ENCODE measurements around the gene SATB2. TPM values are rescaled to one million over a fixed set of nuclear protein-coding genes. Genes with fewer than 3 reads are reported as not detected.

SATB2 gene
- polyA plus RNA-seq, 3 donors from 2014 or later = 0.07 TPM; not detected in 2

GRCh38 chr2:199455210-199455544 lies 2.6 kb downstream of the SATB2 start:
- DNase-seq = no peak
- no peak overlapping the region for H3K27ac Mint-ChIP-seq
- no peaks in the 10 kb centered on the region for H3K36me3 Mint-ChIP-seq
- H3K27me3 Mint-ChIP-seq (ENCODE audit: low read depth in 3 of 3) = peaks cover 19 to 39% (median 34%) of the 10 kb centered on the region in 3 donors
- H3K4me3 Mint-ChIP-seq = peak overlapping the region in 2 of 5 donors; percentile 12 to 52
- peaks cover 0 to 5% (median under 1%) of the 10 kb centered on the region in 6 donors for H3K9me3 Mint-ChIP-seq
- H3K4me1 Mint-ChIP-seq = peaks cover 14 to 23% of the 10 kb centered on the region in 2 donors

- peaks cover 9 to 31% (median 24%) of the 10 kb centered on the region in 3 donors for H3K27me3 Mint-ChIP-seq (ENCODE audit: low read depth in 3 of 3)
These were observed 4.8 kb downstream of the SATB2 start for GRCh38 chr2:199452991-199453379.

GRCh38 chr2:199452260-199452990 lies 5.3 kb downstream of the SATB2 start:
- H3K27ac Mint-ChIP-seq = no peak overlapping the region
- DNase-seq = no peak
- peaks cover 7 to 11% of the 10 kb centered on the region in 2 donors for H3K4me1 Mint-ChIP-seq
- peaks cover 8 to 31% (median 23%) of the 10 kb centered on the region in 3 donors for H3K27me3 Mint-ChIP-seq (ENCODE audit: low read depth in 3 of 3)
- no peak overlapping the region for H3K4me3 Mint-ChIP-seq
- H3K9me3 Mint-ChIP-seq = peaks cover 0 to 2% (median 0%) of the 10 kb centered on the region in 6 donors
- no peaks in the 10 kb centered on the region for H3K36me3 Mint-ChIP-seq

More at GRCh38 chr2:199452991-199453379, 4.8 kb downstream of the SATB2 start:
- Mint-ChIP-seq H3K4me3 (no peak overlapping the region), H3K27ac (no peak overlapping the region), H3K4me1 (peaks cover 7 to 14% of the 10 kb centered on the region in 2 donors), H3K9me3 (peaks cover 0 to 2% (median 0%) of the 10 kb centered on the region in 6 donors), H3K36me3 (no peaks in the 10 kb centered on the region)
- DNase-seq = no peak

GRCh38 chr2:199449956-199450355 lies 7.8 kb downstream of the SATB2 start:
- Mint-ChIP-seq H3K4me3 (no peak overlapping the region), H3K36me3 (no peaks in the 10 kb centered on the region), H3K4me1 (no peaks in the 10 kb centered on the region), H3K27me3 (ENCODE audit: low read depth in 3 of 3) (peaks cover 0 to 15% (median 13%) of the 10 kb centered on the region in 3 donors), H3K9me3 (peaks cover 0 to 2% (median 0%) of the 10 kb centered on the region in 6 donors), H3K27ac (no peak overlapping the region)
- no peak for DNase-seq

GRCh38 chr2:199449455-199449854 lies 8.3 kb downstream of the SATB2 start:
- DNase-seq = no peak
- H3K36me3 Mint-ChIP-seq = no peaks in the 10 kb centered on the region
- no peaks in the 10 kb centered on the region for H3K4me1 Mint-ChIP-seq
- H3K9me3 Mint-ChIP-seq = peaks cover 0 to 2% (median 0%) of the 10 kb centered on the region in 6 donors
- H3K27me3 Mint-ChIP-seq (ENCODE audit: low read depth in 3 of 3) = peaks cover 0 to 15% (median 13%) of the 10 kb centered on the region in 3 donors
- H3K4me3 Mint-ChIP-seq = no peak overlapping the region
- H3K27ac Mint-ChIP-seq = no peak overlapping the region

- H3K4me3 Mint-ChIP-seq = no peak overlapping the region
- peaks cover 0 to 8% (median 5%) of the 10 kb centered on the region in 3 donors for H3K27me3 Mint-ChIP-seq (ENCODE audit: low read depth in 3 of 3)
- no peak for DNase-seq
- peaks cover 0 to 2% (median 0%) of the 10 kb centered on the region in 6 donors for H3K9me3 Mint-ChIP-seq
- H3K36me3 Mint-ChIP-seq = no peaks in the 10 kb centered on the region
- H3K27ac Mint-ChIP-seq = no peak overlapping the region
- no peaks in the 10 kb centered on the region for H3K4me1 Mint-ChIP-seq
These were observed 10.7 kb downstream of the SATB2 start for GRCh38 chr2:199446996-199447576.

- Mint-ChIP-seq H3K4me1 (no peaks in the 10 kb centered on the region), H3K9me3 (peaks cover 0 to 2% (median 0%) of the 10 kb centered on the region in 6 donors), H3K27me3 (ENCODE audit: low read depth in 3 of 3) (peaks cover 0 to 3% (median 2%) of the 10 kb centered on the region in 3 donors), H3K36me3 (no peaks in the 10 kb centered on the region), H3K27ac (no peak overlapping the region), H3K4me3 (no peak overlapping the region)
- no peak for DNase-seq
These were observed 13.0 kb downstream of the SATB2 start for GRCh38 chr2:199444749-199445148.

GRCh38 chr2:199443589-199444130 lies 14.1 kb downstream of the SATB2 start:
- Mint-ChIP-seq H3K4me1 (no peaks in the 10 kb centered on the region), H3K4me3 (no peak overlapping the region), H3K27me3 (ENCODE audit: low read depth in 3 of 3) (peaks cover 0 to 3% (median 2%) of the 10 kb centered on the region in 3 donors), H3K36me3 (no peaks in the 10 kb centered on the region), H3K27ac (no peak overlapping the region), H3K9me3 (peaks cover 0 to 2% (median 0%) of the 10 kb centered on the region in 6 donors)
- no peak for DNase-seq

GRCh38 chr2:199442173-199442572 lies 15.6 kb downstream of the SATB2 start:
- Mint-ChIP-seq H3K4me1 (no peaks in the 10 kb centered on the region), H3K9me3 (peaks cover 0 to 2% (median 0%) of the 10 kb centered on the region in 6 donors), H3K27ac (no peak overlapping the region), H3K27me3 (ENCODE audit: low read depth in 3 of 3) (peaks cover 0 to 2% (median 2%) of the 10 kb centered on the region in 3 donors), H3K4me3 (no peak overlapping the region), H3K36me3 (no peaks in the 10 kb centered on the region)
- no peak for DNase-seq

GRCh38 chr2:199441759-199442158 lies 16.0 kb downstream of the SATB2 start:
- no peak overlapping the region for H3K27ac Mint-ChIP-seq
- H3K9me3 Mint-ChIP-seq = no peaks in the 10 kb centered on the region
- DNase-seq = no peak
- no peaks in the 10 kb centered on the region for H3K4me1 Mint-ChIP-seq
- no peak overlapping the region for H3K4me3 Mint-ChIP-seq
- no peaks in the 10 kb centered on the region for H3K36me3 Mint-ChIP-seq
- H3K27me3 Mint-ChIP-seq (ENCODE audit: low read depth in 3 of 3) = peaks cover 0 to 2% (median 2%) of the 10 kb centered on the region in 3 donors

GRCh38 chr2:199440118-199440517 lies 17.6 kb downstream of the SATB2 start:
- Mint-ChIP-seq H3K9me3 (peaks cover 0 to 2% (median 0%) of the 10 kb centered on the region in 6 donors), H3K4me1 (no peaks in the 10 kb centered on the region), H3K36me3 (no peaks in the 10 kb centered on the region), H3K27me3 (ENCODE audit: low read depth in 3 of 3) (peaks cover 0 to 2% (median 0%) of the 10 kb centered on the region in 3 donors), H3K27ac (no peak overlapping the region), H3K4me3 (no peak overlapping the region)
- DNase-seq = no peak

- peaks cover 0 to 2% (median 0%) of the 10 kb centered on the region in 3 donors for H3K27me3 Mint-ChIP-seq (ENCODE audit: low read depth in 3 of 3)
- H3K4me3 Mint-ChIP-seq = no peak overlapping the region
- no peak for DNase-seq
- no peaks in the 10 kb centered on the region for H3K4me1 Mint-ChIP-seq
- H3K36me3 Mint-ChIP-seq = no peaks in the 10 kb centered on the region
- H3K27ac Mint-ChIP-seq = no peak overlapping the region
- peaks cover 0 to 2% (median 0%) of the 10 kb centered on the region in 6 donors for H3K9me3 Mint-ChIP-seq
These were observed 18.2 kb downstream of the SATB2 start for GRCh38 chr2:199439542-199439941.

- no peaks in the 10 kb centered on the region for H3K36me3 Mint-ChIP-seq
- no peak overlapping the region for H3K4me3 Mint-ChIP-seq
These were observed 18.7 kb downstream of the SATB2 start for GRCh38 chr2:199439066-199439465.

GRCh38 chr2:199434555-199434954 lies 23.2 kb downstream of the SATB2 start:
- no peak overlapping the region for H3K4me3 Mint-ChIP-seq
- no peaks in the 10 kb centered on the region for H3K36me3 Mint-ChIP-seq
- no peak overlapping the region for H3K27ac Mint-ChIP-seq
- no peaks in the 10 kb centered on the region for H3K4me1 Mint-ChIP-seq
- H3K27me3 Mint-ChIP-seq (ENCODE audit: low read depth in 3 of 3) = peaks cover 0 to 2% (median 0%) of the 10 kb centered on the region in 3 donors
- peaks cover 0 to 7% (median 0%) of the 10 kb centered on the region in 6 donors for H3K9me3 Mint-ChIP-seq
- no peak for DNase-seq

More at GRCh38 chr2:199439066-199439465, 18.7 kb downstream of the SATB2 start:
- Mint-ChIP-seq H3K27ac (no peak overlapping the region), H3K9me3 (peaks cover 0 to 2% (median 0%) of the 10 kb centered on the region in 6 donors), H3K4me1 (no peaks in the 10 kb centered on the region), H3K27me3 (ENCODE audit: low read depth in 3 of 3) (peaks cover 0 to 2% (median 0%) of the 10 kb centered on the region in 3 donors)
- no peak for DNase-seq
